Posterior vena cava (tissue), 2 donors: ENCODE data around the gene GDI1. TPM values are rescaled to one million over a fixed set of nuclear protein-coding genes. Genes with fewer than 3 reads are reported as not detected.

Experiments
- DNase-seq: peaks from one replicate; pipeline ENCODE4 v3.0.0-alpha.2; 2020; ENCODE audit warnings: low spot score
- intact Hi-C, 2 donors: fragments of 100-400 bp; cut with DNase I; formaldehyde crosslinking; loops; one replicate each; pipeline versions ENCODE4 v1.14.1 to v1.14.2; 2022 to 2023
- total RNA-seq, 2 donors: library from RNA; stranded (reverse); fragmentation: NEBNext Ultra II Directional; extraction: Animal tissue kit (Norgen Biotek cat#: 25700); gene quantifications; one replicate each; pipeline ENCODE4 v1.2.1, GENCODE V29; 2021
- donor health status: DM: yes; HTN: yes; CAD: no.
- donor health status: DM: yes; HTN: yes; CAD: no.

The GDI1 gene
- total RNA-seq, 2 donors from 2014 or later: 106 to 108 TPM

DNA sequence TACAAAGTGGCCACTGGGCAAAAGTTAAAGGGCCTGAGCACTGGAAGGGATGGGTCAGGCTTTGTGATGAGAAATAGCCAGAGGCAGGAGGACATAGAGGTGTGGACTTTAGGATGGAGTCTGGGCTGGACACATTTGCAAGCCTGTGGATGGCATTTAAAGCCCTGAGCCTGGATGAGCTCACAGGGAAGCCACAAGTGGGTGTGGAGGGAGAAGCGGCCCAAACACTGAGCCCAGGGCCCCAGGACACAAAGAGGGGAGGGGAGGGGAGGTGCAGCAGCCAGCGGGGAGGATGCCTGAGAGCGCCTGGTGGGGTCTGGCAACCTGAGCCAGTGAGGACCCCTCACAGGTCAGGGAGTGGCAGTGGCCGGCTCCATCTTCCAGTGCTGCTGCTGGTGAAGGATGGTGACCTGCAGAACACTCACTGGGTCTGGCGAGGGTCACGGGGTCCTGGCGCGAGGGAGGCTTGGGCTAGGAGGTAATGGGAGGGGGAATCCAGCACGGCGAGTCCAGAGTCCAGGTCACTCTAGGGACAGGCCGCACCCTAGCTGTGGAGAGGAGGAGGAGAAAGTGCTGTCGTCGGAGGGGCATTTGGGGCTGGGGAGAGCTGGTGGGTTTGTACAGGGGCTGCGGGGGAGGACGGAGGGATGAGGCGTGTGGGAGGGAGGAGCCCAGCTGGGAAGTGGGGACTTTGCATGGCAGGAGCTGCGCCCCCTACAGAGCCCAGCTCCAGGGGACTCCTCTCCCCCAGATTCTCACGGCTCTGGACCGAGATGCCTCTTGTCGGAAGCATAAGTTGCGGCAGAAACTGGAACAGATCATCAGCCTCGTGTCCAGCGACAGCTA is 35.1 kb downstream of the GDI1 start:
- DNase-seq: peak; percentile 76
- intact Hi-C loops: loop anchor here in 1 of 2 donors (1.0 kb wide), 1 partner anchor 29 kb away; no protein-coding TSS in a partner anchor

DNA sequence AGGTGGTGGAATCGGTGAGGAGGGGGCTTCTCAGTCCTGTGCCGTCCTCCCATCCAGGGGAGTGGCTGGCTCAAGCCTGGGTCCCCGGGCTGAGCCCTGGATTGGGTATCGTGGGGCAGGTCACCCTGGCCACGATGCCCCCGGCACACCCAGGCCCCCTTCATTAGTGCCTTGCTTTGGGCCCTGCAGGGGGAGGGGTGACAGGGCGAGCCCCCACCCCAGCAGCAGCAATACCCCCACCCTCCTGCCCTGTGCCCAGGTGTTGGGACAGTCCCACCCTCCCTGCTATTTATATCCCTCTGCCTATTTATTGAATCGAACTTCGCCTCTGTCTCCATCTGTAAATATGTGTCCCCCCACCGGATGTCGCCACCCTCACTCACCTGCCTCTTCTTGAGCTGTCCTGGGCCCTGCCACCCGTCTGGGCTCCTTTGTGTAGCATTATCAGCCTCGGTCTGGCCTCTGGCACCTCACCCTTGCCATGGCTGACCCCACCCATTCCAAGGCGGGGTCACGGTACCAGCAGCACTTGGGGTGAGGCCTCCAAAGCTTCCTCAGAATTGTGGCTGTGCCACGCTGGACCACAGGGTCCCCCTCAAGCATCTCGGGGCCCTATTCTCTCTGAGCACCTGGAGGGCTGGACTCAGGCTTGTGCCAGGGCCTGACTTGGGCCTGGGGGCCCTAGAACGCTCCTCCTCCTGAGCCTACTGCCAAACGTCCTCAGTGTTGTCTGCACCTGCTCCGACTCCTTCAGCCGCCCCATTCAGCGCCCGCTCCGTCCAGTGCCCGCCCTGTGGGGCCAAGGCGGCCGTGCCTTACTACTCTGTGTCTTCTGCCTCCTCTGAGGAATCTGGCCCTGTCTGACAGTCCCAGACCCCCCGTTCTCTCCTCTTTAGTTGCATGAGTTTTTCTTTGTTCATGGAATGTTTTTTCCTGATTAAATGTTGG is 36.0 kb downstream of the GDI1 start:
- intact Hi-C loops: loop anchor here in 1 of 2 donors (1.0 kb wide), 1 partner anchor 30 kb away; no protein-coding TSS in a partner anchor
- peak; percentile 72 for DNase-seq

DNA sequence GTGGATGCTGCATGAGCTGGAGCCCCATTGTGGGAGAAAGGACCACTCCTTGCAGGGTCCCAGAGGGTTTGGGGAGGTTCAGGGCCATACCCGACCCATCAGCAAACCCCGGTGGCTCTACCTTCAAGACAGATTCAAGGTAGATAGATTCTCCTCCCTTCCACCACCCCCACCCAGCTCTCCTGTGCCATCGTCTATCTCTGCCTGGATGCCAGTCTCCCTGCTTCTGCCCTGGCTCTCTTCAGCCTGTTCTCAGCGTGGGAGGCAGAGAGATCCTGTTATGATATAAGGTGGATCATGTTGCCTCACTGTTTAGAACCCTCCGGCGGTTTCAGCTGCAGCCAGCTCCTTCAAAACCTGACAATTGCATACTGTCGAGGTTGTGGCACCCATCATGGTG is 36.7 kb downstream of the GDI1 start:
- no peak for DNase-seq
- intact Hi-C loops: no loop called here

DNA sequence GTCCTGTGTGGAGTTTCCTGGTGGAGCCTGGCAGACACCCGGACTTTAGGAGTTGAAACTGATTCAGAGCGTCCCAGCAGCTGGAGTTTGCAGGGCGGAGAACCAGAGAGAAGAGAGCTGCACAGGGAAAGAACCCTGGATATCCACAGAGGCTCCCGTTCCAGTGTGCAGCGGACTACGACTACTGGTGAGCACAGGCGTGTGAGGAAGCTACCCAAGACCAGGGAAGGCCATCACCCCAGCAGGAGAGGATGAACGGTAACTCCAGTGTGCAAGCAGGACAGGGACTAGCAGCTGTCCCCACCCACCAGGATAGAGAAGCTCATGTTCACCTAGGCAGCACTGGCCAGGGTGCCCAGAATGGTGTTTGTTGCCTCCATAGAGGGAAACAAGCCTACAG is 39.9 kb downstream of the GDI1 start:
- intact Hi-C loops: no loop called here

DNA sequence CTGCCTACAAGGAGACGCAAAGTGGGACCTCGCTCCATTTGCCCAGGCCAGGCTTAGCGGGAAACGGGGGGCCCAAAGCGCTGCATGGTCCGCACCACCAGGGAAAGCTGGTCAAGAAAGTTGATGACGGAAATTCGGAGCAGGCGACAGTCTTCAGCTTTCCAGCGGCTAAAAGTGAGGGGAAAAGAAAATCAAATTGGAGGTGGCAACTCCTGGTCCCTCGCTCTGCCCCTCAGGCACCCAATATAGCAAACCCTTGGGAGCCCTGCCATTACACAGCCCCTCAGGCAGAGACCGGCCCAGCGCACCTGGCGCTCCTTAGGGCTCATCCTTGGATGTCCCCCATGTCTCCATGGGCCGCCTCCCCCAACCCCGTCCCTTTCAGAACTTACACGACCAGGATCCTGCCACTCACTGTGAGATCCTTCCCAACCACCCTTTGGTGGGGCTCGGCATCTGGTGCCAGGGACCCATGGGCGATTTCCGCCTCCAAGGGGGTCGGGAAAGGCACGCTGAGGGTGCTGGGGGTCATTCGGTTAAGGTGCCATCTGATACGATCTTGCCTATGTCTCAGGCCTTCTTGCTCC is 41.0 kb downstream of the GDI1 start:
- DNase-seq: no peak
- intact Hi-C loops: no loop called here

More for the DNA sequence above, 39.9 kb downstream of the GDI1 start:
- no peak for DNase-seq

DNA sequence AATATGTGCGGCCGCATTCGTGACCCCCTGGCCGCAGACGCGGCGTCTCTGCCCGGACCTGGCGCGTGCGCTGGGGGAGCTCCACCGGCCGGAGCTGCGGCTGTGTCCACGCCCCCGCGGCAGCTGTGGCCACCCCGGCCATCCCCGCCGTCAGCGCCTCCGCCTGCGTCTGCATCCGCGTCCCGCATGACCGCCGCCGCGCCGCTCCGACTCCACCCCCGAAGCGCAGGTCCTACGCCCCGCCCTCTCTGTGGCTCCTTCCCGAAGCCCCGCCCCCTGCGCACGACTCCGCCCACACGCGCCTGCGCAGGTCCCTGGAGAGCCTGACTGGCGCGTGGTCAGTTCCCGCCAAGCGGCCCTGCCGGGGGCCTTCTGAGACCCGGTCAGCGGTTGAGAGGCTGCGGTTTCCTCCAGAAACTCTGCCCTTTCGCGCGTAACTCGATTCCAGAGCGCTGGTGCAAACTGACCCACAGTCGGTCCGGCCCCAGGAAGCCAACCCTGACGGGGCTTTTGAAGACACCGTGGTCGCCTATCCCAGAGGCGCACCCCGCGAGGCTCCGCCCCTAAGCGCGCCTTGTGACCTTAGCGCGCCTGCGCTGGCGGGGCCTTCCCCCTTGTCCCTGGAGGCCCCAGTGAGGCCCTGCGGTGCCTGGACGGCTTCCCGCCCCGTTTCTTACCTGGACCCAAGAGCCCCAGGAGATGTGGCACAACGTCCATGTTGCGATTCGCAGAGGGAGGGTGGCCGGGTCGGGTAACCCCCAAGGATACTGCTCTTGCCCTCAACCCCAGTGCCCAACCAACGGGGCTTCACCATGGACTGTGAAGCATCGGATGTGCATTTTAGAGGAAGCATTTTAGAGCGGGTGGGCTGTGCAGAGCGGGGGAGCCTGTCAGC is 42.0 kb downstream of the GDI1 start, which contains the start of gene LAGE3:
Gene LAGE3, minus strand, starts transcription at position 554 of the 895 bp plus-strand sequence. Its CDS starts 366 bp downstream, at position 188.
- DNase-seq: peak; percentile 98
- intact Hi-C loops: no loop called here

DNA sequence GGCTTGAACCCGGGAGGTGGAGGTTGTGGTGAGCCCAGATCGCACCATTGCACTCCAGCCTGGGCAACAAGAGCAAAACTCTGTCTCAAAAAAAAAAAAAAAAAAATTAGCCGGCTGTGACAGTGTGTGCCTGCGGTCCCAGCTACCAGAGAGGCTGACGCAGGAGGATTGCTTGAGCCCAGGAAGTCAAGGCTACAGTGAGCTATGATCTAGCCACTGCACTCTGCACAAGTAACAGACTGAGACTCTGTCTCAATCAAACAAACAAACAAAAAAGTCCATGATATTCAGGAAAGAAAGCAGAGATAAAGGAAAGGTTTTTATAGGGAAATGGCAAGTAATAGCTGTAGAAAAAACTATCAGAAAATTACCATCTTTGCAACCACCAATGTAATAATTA is 44.2 kb downstream of the GDI1 start:
- no peak for DNase-seq

DNA sequence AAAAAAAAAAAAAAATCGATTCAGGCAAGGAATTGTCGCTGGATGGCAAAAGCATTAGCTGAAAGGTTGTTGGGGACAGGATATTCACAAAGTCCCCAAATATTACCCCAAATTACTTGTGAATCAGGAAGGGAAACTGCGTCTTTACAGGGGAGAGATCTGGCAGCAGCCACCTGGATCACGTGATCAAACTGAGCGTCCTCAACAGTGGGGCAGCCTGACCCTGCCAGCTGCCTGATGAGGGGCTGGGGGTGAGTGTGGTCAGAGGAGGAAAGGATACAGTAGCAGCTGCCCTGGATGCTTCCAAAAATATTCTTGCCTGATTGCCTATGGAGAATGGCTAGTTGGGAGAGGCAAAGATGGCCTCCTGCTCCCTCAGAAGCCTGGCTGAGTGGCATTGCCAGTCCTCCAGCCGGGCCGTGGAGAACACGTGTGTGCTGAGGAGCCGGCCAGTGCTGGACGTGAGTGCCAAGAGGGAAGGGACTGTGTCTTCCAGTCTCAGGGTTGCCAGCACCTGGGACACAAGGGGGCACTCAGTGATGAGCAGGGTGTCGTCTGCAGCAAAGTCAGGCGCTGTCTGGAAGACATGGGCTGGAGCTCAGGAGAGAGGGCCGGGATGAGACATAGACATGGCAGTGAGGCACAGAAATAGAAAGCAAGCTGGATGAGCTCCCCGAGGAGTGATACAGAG is 45.1 kb downstream of the GDI1 start:
- intact Hi-C loops: no loop called here
- no peak for DNase-seq

More for the DNA sequence above, 44.2 kb downstream of the GDI1 start:
- intact Hi-C loops: no loop called here

DNA sequence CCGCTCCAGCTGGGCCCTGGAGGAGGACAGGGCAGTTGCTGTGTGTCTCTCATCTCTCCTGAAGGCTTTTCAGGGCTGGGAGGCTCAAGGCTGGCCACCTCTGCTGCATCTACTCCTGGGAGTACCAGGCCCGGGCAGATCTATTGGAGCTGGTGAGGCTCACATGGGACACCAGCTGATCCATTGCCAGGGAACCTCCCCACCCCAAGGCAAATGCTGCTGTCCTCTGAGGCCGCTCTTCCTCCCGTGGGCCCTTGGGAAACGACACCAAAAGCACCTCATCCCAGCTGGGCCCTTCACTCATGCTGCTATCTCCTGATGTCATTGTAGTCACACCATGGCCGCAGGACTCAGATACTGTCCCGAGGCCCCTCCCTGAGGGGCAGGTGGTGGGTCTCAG is 45.8 kb downstream of the GDI1 start:
- DNase-seq: no peak
- intact Hi-C loops: no loop called here

DNA sequence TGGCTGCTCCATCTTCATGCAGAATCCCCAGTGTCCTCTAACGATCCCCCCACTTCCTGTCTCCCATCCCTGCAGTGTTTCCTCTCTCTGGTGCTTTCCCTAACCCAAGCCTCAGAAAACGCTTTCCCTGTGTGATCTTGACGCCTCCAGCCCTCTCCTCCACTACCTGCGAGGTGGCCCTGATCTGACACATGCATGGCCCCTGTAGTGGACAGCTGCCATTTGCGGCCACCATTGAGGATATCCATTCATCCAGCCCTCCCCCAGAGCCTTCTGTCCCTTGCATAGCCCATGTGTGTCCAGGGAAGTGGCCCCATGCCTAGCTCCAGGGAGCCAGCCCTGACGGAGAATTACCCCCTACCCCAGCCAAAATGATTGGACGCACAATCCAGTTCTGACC is 46.4 kb downstream of the GDI1 start:
- DNase-seq: no peak
- intact Hi-C loops: no loop called here

DNA sequence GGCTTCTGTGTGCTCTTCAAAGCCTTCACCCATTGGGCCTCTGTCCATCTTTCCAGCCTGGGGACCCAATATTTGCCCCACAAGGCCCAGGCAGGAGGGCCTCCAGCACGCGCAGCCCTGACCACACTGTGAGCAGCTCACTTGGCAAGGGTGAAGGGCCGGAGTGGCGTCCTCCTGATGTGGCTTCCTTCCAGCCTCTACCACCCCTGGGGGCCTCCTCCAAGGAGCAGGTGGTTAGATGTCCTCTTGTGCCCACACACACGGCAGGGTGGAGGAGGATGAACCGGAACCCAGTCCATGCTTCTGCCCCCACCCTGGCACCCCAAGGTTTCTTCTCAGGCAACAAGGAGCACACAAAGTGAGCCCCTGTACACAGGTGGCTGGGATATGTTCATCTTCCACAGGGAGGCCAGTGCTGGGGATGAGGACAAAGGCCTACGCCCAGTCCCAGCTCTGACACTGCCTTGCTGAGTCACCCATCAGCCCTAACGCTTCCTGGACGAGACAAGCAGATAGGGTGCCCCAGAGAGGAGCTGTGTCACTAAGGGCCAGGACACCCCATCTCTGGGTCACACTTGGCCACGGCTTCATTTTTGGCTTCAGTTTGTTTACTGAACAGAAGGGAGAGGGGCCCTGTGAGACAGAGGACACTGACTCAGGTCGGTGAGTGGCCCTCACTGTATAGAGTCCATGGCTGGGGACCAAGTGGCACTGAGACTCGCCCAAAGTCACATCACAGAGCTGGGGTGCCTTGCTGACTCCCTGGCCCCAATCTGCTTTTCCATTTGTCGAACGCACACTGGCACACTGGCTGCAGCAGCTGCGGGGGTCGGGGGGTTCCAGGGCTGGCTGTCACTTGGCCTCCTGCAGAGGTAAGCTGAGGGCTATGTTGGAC is 47.5 kb downstream of the GDI1 start:
- intact Hi-C loops: loop anchor here in 1 of 2 donors (5.0 kb wide), 2 partner anchors 37 to 48 kb away; no protein-coding TSS in a partner anchor
- no peak for DNase-seq

DNA sequence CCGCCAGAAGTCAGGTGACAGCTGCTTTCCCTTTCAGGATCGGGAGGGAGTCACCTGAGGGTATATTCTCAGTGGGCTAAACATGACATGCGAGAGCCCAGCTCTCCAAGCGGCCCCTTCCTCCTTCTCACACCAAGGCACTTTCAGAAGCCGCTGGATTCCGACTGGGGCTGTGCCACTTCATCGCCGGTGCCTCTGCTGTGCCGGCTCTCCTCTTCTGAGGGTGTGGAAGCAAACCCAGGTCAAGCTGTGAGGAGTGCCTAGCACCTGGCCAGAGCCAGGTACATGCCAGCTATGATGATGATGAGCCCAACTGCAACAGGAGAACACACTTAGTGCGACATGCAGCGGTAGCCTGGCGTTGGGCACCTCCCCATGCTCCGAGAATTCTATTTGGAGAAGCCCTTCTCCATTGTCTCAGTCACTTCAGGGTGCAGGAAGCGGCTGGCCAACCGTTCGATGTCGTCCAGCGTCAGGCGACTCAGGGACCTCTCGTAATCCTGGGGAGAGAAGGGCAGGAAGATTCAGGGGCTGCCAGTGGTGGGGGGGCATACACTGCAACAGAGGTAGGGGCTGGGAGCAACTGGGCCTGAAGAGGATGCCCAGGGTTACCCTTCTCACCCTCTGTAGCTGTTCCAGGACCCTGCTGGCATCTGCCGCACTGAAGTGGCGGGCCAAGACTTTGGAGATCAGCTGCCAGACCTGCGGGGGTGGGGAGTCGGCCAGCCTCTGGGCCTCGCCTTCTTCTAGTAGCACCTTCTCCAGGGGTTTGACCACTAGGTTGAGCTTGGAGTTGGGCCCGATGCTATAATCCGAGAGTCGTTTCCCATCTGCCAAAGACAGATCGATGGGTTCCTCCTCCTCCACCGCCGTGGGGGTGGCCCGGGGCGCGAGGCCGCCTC is 48.4 kb downstream of the GDI1 start:
- no peak for DNase-seq
- intact Hi-C loops: loop anchor here (2.0 to 5.0 kb wide), 3 partner anchors 38 to 59 kb away; no protein-coding TSS in a partner anchor

DNA sequence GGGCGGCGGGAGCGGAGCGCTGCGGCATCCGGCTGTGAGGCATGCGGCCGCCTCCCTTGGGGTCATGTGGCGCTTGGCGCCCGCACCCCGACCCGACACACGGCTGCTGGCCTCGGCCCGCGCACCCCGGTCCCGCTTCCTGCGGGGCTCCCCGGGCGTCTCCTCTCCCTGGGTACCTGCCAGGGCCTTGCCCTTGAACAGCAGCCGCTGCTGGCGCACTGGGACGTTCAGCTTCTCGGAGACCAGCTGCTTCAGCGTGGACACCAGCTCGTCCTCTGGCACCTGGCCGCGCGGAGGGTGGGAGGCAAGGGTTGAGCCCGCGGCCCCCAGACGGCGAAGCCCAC is 49.1 kb downstream of the GDI1 start:
- intact Hi-C loops: loop anchor here (2.0 to 5.0 kb wide), 3 partner anchors 39 to 59 kb away; no protein-coding TSS in a partner anchor
- DNase-seq: peak; percentile 80

DNA sequence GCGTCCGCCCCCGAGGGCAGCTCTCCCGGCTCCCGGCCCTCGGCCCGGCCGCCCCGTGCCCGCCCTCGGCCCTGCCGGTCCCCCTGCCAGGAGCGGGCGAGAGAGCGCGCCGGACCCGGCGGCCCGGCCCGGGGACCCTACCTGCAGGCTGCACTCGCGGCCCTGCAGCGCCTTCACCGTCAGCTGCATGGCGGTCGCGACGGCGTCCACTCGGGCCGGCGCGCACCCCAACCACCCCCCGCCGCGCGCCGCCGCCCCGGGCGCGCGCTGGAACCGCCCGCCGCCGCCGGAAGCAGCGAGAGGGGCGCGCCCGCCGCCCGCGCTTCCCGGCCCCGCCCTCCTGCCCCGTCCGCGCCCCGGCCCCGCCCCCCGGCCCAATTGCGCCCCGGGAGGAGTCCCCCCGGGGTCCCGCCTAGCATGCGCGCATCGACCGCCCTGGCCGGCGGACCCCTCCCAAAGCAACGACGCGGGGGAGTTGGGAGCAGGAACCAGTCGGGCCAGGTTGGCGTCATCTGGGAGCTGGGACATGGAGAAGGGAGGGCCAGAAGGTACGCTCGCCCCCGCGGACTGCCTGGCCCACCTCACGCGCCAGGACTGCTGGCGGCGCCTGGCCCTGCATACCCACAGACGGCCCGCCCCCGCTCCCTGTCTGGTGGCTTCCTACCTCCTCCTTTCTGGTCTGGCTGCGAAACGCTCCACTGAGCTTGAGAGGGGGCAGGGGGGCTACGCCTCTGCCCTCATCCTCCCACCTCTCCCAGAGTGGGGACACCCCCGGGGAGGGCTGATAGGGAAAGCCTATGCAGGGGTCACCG is 49.6 kb downstream of the GDI1 start, which contains the start of gene UBL4A:
Gene UBL4A, minus strand, starts transcription at position 220 of the 812 bp plus-strand sequence. Its CDS starts 31 bp downstream, at position 189.
- intact Hi-C loops: loop anchor here (2.0 to 5.0 kb wide), 3 partner anchors 39 to 60 kb away; no protein-coding TSS in a partner anchor
- peak; percentile 86 for DNase-seq
